Psoas muscle (tissue), 8 donors: ENCODE measurements around the gene TMTC2. TPM values are rescaled to one million over a fixed set of nuclear protein-coding genes. Genes with fewer than 3 reads are reported as not detected.

Experiments
- ATAC-seq, 4 donors: fragments of 200-7000 bp; cut with Tn5 transposase; one replicate each; pipeline ENCODE4 v1.9.1; 2020; ENCODE audit warnings: moderate library complexity in 3 of 4, mild to moderate bottlenecking in 2 of 4
- DNase-seq, 2 donors: peaks; one replicate each; pipeline ENCODE4 v3.0.0-alpha.2; 2020
- H3K27ac ChIP-seq: fragments of 200-600 bp; one replicate; pipeline ENCODE4 v1.8.0; 2022
- H3K27me3 ChIP-seq, 3 donors: fragments of 200-600 bp in 1 of 3; one replicate each; pipeline versions ENCODE4 v1.6.1 to v1.8.0; 2013 to 2022; ENCODE audit warnings: low read length in 2 of 3, mild to moderate bottlenecking in 2 of 3, moderate library complexity in 1 of 3; ENCODE audit not compliant: insufficient read depth in 3 of 3
- H3K36me3 ChIP-seq, 2 donors: fragments of 200-600 bp in 1 of 2; one replicate each; pipeline versions ENCODE4 v1.6.1 to v1.8.0; 2013 to 2022; ENCODE audit warnings: low read depth in 1 of 2, mild to moderate bottlenecking in 1 of 2, moderate library complexity in 1 of 2; ENCODE audit not compliant: insufficient read depth in 1 of 2
- H3K4me1 ChIP-seq: fragments of 200-600 bp; one replicate; pipeline ENCODE4 v1.8.0; 2022
- H3K4me3 ChIP-seq: fragments of 200-600 bp; one replicate; pipeline ENCODE4 v1.8.0; 2022; ENCODE audit warnings: mild to moderate bottlenecking
- H3K9me3 ChIP-seq: fragments of 200-600 bp; one replicate; pipeline ENCODE4 v1.8.0; 2022
- WGBS, 3 donors: extraction: QIAGEN DNeasy Blood & Tissue Kit; methylation state at CpG; one replicate each; pipeline versions ENCODE4 v1.1.6 to v1.1.7; 2013; 5-methylcytosine and 5-hydroxymethylcytosine counted together
- intact Hi-C, 2 donors: fragments of 100-400 bp; cut with DNase I; formaldehyde crosslinking; loops; one replicate each; pipeline versions ENCODE4 v1.11.0 to v1.14.2; 2022
- polyA plus RNA-seq, 3 donors: library from polyadenylated mRNA; stranded (reverse); fragments of 200-250 nt; gene quantifications; one replicate each; pipeline ENCODE4 v1.2.3, GENCODE V29; 2013
- total RNA-seq, 4 donors: library from RNA; stranded (reverse); fragmentation: NEBNext Ultra II Directional in 2 of 4; extraction: Animal tissue kit (Norgen Biotek cat#: 25700) in 2 of 4; gene quantifications; one replicate each; pipeline versions ENCODE4 v1.2.1 to v1.2.4, GENCODE V29; 2021 to 2023
- TF ChIP-seq, protein P1 (sequence below): fragments of 200-600 bp; IDR thresholded peaks from one replicate; pipeline ENCODE4 v1.8.0; 2022; ENCODE audit warnings: antibody characterized with exemption
- donor health status: healthy with polysubstance abuse.
- donor health status: DM: no; HTN: no; CAD: no; lungs with moderate emphysema.
- donor health status: Bipolar disorder and iron deficiency.
- donor health status: healthy.
- donor health status: DM: yes; HTN: yes; CAD: no.
- donor health status: DM: no; HTN: no; CAD: no.
- donor health status: DM: no; HTN: no; CAD: no.
- donor health status: DM: yes; HTN: yes; CAD: no.

Gene TMTC2
- total and polyA plus RNA-seq, 7 donors: 0.85 to 2.7 (median 1.8) TPM

GRCh38 chr12:82789674-82790073 lies 103.0 kb downstream of the TMTC2 start:
- H3K27ac ChIP-seq: no peak overlapping the region
- DNase-seq (no peak), ATAC-seq (no peak)
- TF ChIP-seq, protein P1, sequence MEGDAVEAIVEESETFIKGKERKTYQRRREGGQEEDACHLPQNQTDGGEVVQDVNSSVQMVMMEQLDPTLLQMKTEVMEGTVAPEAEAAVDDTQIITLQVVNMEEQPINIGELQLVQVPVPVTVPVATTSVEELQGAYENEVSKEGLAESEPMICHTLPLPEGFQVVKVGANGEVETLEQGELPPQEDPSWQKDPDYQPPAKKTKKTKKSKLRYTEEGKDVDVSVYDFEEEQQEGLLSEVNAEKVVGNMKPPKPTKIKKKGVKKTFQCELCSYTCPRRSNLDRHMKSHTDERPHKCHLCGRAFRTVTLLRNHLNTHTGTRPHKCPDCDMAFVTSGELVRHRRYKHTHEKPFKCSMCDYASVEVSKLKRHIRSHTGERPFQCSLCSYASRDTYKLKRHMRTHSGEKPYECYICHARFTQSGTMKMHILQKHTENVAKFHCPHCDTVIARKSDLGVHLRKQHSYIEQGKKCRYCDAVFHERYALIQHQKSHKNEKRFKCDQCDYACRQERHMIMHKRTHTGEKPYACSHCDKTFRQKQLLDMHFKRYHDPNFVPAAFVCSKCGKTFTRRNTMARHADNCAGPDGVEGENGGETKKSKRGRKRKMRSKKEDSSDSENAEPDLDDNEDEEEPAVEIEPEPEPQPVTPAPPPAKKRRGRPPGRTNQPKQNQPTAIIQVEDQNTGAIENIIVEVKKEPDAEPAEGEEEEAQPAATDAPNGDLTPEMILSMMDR: no peak
- H3K27me3 ChIP-seq: no peaks in the 10 kb centered on the region
- H3K4me1 ChIP-seq: no peaks in the 10 kb centered on the region
- H3K4me3 ChIP-seq: no peak overlapping the region
- H3K9me3 ChIP-seq: no peaks in the 10 kb centered on the region
- H3K36me3 ChIP-seq: no peaks in the 10 kb centered on the region
- intact Hi-C loops: no loop called here

- ATAC-seq (no peak), DNase-seq (no peak)
- TF ChIP-seq, protein P1: no peak
- no peaks in the 10 kb centered on the region for H3K9me3 ChIP-seq
- H3K27ac ChIP-seq: no peak overlapping the region
- 66 to 74% (median 69%) methylated on average over 8 of the region's 8 CpGs for WGBS, 3 donors
- H3K36me3 ChIP-seq: no peaks in the 10 kb centered on the region
- intact Hi-C loops: no loop called here
- H3K4me1 ChIP-seq: no peaks in the 10 kb centered on the region
- H3K27me3 ChIP-seq: no peaks in the 10 kb centered on the region
- no peak overlapping the region for H3K4me3 ChIP-seq
Observed at GRCh38 chr12:82793751-82794281, 107.1 kb downstream of the TMTC2 start.

GRCh38 chr12:82797480-82797879 lies 110.8 kb downstream of the TMTC2 start:
- no peak for DNase-seq
- no peak for ATAC-seq
- no peaks in the 10 kb centered on the region for H3K36me3 ChIP-seq
- no peaks in the 10 kb centered on the region for H3K4me1 ChIP-seq
- no peak overlapping the region for H3K4me3 ChIP-seq
- no peaks in the 10 kb centered on the region for H3K27me3 ChIP-seq
- intact Hi-C loops: no loop called here
- no peaks in the 10 kb centered on the region for H3K9me3 ChIP-seq
- no peak overlapping the region for H3K27ac ChIP-seq
- TF ChIP-seq, protein P1: no peak
- WGBS, 3 donors: 94 to 98% (median 96%) methylated on average over 4 of the region's 4 CpGs

GRCh38 chr12:82800185-82800584 lies 113.5 kb downstream of the TMTC2 start:
- Histone ChIP-seq H3K4me1 (no peaks in the 10 kb centered on the region), H3K27ac (no peak overlapping the region), H3K27me3 (no peaks in the 10 kb centered on the region), H3K9me3 (no peaks in the 10 kb centered on the region), H3K4me3 (no peak overlapping the region), H3K36me3 (no peaks in the 10 kb centered on the region)
- WGBS, 3 donors: 86 to 92% (median 87%) methylated on average over 2 of the region's 2 CpGs
- TF ChIP-seq, protein P1: no peak
- ATAC-seq (no peak), DNase-seq (no peak)
- intact Hi-C loops: loop anchor here in 1 of 2 donors (5.0 kb wide), 1 partner anchor 948 kb away; no protein-coding TSS in a partner anchor
